ENCODE measurements around the gene IGFBP6. TPM values are rescaled to one million over a fixed set of nuclear protein-coding genes. Genes with fewer than 3 reads are reported as not detected.

The IGFBP6 gene
- total RNA-seq, 3 donors from 2014 or later, result 169 to 708 (median 284) TPM

DNA sequence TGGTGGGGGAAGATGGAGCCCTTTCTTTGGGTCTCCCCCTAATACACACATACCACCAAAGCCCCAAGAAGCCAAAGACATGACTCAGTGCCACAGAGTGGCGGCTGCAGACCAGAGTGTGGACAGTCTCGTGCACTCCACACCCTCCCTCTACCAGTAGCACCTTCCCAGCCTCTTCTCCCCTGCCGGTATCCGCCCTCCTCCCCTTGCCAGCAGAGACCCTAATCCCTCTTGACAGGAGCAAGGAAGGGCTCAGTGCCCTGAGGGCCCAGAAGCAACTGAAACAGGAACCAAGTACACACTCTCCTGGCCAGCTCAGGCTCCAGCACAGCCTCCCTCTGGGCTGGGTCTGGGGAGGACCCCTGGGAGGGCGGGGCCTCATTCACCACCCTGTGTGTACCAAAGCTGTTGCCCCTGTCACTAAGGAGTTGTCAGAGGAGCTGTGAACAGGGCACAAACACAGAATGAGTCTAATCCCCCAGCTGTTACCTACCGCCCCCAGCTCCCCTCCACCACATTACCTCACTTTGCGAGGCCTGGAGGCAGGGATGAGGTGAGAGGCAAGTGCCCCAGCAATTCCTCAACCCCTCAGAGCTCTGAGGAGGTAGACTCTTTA, 26.5 kb upstream of the IGFBP6 start:
- Histone ChIP-seq H3K36me3 (no peaks in the 10 kb centered on the region), H3K9me3 (no peaks in the 10 kb centered on the region), H3K27ac (peak overlapping the region; percentile 67 to 87), H3K4me1 (peaks cover 0 to 3% of the 10 kb centered on the region in 2 donors), H3K4me3 (no peak overlapping the region), H3K27me3 (no peaks in the 10 kb centered on the region)
- DNase-seq (ENCODE audit: low spot score in 2 of 2), result no peak
- TF ChIP-seq POLR2A (IDR thresholded peaks at IDR 0.05) (no peak), POLR2AphosphoS5 (IDR thresholded peaks at IDR 0.05) (no peak)
- TF ChIP-seq, protein P1, sequence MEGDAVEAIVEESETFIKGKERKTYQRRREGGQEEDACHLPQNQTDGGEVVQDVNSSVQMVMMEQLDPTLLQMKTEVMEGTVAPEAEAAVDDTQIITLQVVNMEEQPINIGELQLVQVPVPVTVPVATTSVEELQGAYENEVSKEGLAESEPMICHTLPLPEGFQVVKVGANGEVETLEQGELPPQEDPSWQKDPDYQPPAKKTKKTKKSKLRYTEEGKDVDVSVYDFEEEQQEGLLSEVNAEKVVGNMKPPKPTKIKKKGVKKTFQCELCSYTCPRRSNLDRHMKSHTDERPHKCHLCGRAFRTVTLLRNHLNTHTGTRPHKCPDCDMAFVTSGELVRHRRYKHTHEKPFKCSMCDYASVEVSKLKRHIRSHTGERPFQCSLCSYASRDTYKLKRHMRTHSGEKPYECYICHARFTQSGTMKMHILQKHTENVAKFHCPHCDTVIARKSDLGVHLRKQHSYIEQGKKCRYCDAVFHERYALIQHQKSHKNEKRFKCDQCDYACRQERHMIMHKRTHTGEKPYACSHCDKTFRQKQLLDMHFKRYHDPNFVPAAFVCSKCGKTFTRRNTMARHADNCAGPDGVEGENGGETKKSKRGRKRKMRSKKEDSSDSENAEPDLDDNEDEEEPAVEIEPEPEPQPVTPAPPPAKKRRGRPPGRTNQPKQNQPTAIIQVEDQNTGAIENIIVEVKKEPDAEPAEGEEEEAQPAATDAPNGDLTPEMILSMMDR (IDR thresholded peaks at IDR 0.05), result no peak
- intact Hi-C loops (cut with DNase I; ENCODE audit: low total_unique reads), result no loop called here

DNA sequence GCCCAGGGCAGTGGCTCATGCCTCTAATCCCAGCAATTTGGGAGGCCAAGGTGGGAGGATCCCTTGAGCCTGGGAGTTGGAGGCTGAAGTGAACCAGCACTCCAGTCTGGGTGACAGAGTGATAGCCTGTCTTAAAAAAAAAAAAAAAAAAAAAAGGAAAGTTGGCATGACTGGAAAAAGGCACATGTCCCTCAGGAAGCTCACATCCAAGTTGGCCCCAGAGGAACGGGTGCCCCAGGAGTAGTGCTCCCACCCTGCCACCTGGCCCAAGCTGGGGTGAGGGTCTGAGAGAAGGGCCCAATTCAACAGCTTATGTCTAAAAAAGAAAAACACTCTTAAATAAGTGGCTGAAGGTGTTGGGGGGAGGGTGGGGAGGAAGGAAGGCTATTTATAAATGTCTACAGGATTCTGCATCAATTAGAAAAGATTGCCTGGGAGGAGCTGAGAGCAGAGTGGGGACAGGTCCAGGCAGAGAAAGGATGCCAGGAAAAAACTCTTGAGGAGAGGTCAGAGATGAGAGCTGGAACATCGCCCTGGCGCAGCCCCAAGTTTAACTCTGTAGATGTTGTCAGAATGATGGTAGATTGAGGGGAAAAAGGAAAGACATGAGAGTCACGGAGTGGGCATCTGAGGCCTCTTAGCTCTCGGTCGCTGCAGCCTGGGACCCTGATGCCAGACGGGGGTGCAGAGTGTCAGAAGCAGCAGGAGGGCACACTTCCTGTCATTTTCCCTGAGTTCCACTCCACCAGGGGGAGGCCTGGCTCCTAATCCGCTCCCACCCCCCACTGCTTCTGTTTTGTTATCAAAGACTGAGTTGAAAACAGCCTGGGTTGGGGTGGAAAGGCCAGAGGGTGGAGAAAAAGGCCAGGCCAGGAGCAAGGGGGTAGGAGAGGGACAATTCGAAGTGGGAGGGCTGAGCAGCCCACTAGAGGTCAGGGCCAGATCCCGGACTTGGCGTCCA, 25.6 kb upstream of the IGFBP6 start:
- TF ChIP-seq, protein P1 (IDR thresholded peaks at IDR 0.05), result no peak
- TF ChIP-seq POLR2AphosphoS5 (IDR thresholded peaks at IDR 0.05), result peak in 2 of 3 donors; percentile 8 to 20
- intact Hi-C loops (cut with DNase I; ENCODE audit: low total_unique reads), result no loop called here
- no peaks in the 10 kb centered on the region for H3K9me3 ChIP-seq
- H3K27me3 ChIP-seq, result no peaks in the 10 kb centered on the region
- peak overlapping the region in 1 of 3 donors; percentile 17 for H3K4me3 ChIP-seq
- DNase-seq (ENCODE audit: low spot score in 2 of 2), result peak in 1 of 2 donors; percentile 75
- peak overlapping the region; percentile 67 to 87 for H3K27ac ChIP-seq
- H3K36me3 ChIP-seq, result no peaks in the 10 kb centered on the region
- peaks cover 0 to 3% of the 10 kb centered on the region in 2 donors for H3K4me1 ChIP-seq

DNA sequence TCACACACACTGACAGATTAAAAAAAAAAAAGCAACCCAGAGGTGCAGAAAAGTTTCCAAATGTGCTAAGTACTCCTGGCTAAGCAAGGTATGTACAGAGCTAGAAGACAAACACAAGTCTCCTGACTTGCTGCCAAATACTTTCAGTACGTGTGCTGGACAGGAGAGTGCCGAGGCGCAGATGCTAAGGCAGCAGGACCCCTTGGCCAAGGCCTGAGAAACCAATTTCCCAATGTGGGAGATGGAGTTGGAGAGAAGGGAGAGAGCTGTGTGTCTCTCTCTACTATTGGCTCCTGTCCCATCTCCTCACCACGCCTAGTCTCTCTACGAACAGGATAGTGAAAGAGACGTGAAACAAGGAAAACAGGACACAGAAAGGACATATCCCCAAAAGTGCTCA, 23.6 kb upstream of the IGFBP6 start:
- peaks cover 3 to 7% of the 10 kb centered on the region in 2 donors for H3K4me1 ChIP-seq
- H3K9me3 ChIP-seq, result no peaks in the 10 kb centered on the region
- H3K27me3 ChIP-seq, result no peaks in the 10 kb centered on the region
- H3K27ac ChIP-seq, result peak overlapping the region; percentile 54 to 73
- DNase-seq (ENCODE audit: low spot score in 2 of 2), result no peak
- peak in 1 of 3 donors; percentile 42 for TF ChIP-seq POLR2AphosphoS5 (IDR thresholded peaks at IDR 0.05)
- TF ChIP-seq, protein P1 (IDR thresholded peaks at IDR 0.05), result no peak
- intact Hi-C loops (cut with DNase I; ENCODE audit: low total_unique reads), result no loop called here
- no peaks in the 10 kb centered on the region for H3K36me3 ChIP-seq
- H3K4me3 ChIP-seq, result peak overlapping the region in 1 of 3 donors; percentile 7

DNA sequence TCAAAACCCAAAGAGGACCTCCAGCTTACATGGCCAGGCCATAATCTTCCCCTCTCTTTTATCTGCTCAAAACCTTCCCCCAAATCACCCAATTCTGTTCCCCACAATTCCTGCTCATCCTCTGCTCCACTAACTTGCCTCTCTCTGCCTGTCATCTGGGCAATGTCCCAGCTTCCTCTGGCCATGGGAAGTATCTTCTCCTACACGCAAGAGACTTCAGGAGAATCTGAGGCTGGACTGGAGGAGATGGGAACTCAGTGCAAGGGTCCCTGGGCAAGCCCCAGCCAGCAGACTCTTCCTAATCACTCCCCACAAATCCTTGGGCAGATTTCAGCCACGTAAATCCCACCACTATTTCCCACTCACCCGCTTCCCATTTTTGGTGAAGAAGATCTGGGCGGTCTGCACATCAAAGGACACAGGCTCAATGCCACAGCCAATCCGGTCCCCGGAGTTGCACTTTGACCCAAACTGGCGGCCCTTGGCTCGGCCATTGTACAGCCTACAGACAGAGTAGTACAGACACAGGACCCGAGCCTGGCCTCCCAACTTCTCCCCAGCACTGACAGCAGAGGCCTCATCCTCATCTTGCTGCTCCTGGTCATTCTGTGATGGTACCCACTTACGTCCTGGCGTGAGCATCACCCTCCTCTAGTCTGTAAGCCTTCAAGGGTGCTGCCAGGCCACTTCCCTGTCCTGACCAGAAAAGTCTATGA, 23.0 kb upstream of the IGFBP6 start:
- Histone ChIP-seq H3K27me3 (no peaks in the 10 kb centered on the region), H3K4me1 (peaks cover 0 to 7% of the 10 kb centered on the region in 2 donors), H3K36me3 (no peaks in the 10 kb centered on the region), H3K4me3 (peak overlapping the region in 1 of 3 donors; percentile 7), H3K27ac (peak overlapping the region; percentile 54 to 73), H3K9me3 (no peaks in the 10 kb centered on the region)
- intact Hi-C loops (cut with DNase I; ENCODE audit: low total_unique reads), result no loop called here
- TF ChIP-seq POLR2AphosphoS5 (IDR thresholded peaks at IDR 0.05), result no peak
- TF ChIP-seq POLR2A (IDR thresholded peaks at IDR 0.05), result no peak
- TF ChIP-seq, protein P1 (IDR thresholded peaks at IDR 0.05), result no peak
- no peak for DNase-seq (ENCODE audit: low spot score in 2 of 2)

Data from breast epithelium (tissue), 4 donors.